Measurements from ENCODE around the gene LIMS1.

DNA sequence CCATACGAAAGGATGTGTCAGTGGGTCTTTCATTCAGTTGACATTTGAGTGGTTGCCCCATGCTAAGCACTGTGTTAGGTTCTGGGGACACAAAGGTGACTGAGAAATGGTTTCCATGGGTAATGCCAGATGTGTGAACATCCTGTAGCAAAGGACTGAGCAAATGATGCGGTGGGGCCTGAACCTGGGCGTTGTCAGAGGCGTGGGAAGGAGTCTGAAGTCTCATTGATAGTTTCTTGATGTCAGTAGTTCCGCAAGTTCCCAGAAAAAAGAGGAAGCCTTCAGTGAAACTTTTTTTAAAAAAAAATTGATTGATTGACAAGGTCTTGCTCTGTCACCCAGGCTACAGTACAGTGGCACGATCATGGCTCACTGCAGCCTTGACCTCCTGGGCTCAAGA is 56.9 kb downstream of the LIMS1 start:
- TF ChIP-seq FOXM1 (IDR thresholded peaks at IDR 0.05; ENCODE audit: borderline replicate concordance, low read depth) = no peak
- TF ChIP-seq, protein P1, sequence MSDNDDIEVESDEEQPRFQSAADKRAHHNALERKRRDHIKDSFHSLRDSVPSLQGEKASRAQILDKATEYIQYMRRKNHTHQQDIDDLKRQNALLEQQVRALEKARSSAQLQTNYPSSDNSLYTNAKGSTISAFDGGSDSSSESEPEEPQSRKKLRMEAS (IDR thresholded peaks at IDR 0.05) = no peak
- TF ChIP-seq RAD21 (IDR thresholded peaks at IDR 0.05; ENCODE audit: low read depth) = no peak
- TF ChIP-seq, protein P2, sequence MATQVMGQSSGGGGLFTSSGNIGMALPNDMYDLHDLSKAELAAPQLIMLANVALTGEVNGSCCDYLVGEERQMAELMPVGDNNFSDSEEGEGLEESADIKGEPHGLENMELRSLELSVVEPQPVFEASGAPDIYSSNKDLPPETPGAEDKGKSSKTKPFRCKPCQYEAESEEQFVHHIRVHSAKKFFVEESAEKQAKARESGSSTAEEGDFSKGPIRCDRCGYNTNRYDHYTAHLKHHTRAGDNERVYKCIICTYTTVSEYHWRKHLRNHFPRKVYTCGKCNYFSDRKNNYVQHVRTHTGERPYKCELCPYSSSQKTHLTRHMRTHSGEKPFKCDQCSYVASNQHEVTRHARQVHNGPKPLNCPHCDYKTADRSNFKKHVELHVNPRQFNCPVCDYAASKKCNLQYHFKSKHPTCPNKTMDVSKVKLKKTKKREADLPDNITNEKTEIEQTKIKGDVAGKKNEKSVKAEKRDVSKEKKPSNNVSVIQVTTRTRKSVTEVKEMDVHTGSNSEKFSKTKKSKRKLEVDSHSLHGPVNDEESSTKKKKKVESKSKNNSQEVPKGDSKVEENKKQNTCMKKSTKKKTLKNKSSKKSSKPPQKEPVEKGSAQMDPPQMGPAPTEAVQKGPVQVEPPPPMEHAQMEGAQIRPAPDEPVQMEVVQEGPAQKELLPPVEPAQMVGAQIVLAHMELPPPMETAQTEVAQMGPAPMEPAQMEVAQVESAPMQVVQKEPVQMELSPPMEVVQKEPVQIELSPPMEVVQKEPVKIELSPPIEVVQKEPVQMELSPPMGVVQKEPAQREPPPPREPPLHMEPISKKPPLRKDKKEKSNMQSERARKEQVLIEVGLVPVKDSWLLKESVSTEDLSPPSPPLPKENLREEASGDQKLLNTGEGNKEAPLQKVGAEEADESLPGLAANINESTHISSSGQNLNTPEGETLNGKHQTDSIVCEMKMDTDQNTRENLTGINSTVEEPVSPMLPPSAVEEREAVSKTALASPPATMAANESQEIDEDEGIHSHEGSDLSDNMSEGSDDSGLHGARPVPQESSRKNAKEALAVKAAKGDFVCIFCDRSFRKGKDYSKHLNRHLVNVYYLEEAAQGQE (IDR thresholded peaks at IDR 0.05; ENCODE audit: low read depth) = no peak
- no peak for TF ChIP-seq YY1 (IDR thresholded peaks at IDR 0.05; ENCODE audit: low read depth)
- no peak for TF ChIP-seq USF1 (IDR thresholded peaks at IDR 0.05)
- no peak for TF ChIP-seq TCF12 (IDR thresholded peaks at IDR 0.05; ENCODE audit: low read depth)
- TF ChIP-seq CREB1 (IDR thresholded peaks at IDR 0.05; ENCODE audit: low read depth) = no peak
- TF ChIP-seq TAF1 (IDR thresholded peaks at IDR 0.05; ENCODE audit: low read depth) = no peak

Data from Ishikawa (cell line).